ENCODE measurements around the gene CDK4. TPM values are rescaled to one million over a fixed set of nuclear protein-coding genes. Genes with fewer than 3 reads are reported as not detected.
A peak's percentile ranks its signal among the peaks of the same experiment; 100 is the strongest.

CDK4 gene
- total RNA-seq, 1 donor from 2014 or later = 140 TPM

DNA sequence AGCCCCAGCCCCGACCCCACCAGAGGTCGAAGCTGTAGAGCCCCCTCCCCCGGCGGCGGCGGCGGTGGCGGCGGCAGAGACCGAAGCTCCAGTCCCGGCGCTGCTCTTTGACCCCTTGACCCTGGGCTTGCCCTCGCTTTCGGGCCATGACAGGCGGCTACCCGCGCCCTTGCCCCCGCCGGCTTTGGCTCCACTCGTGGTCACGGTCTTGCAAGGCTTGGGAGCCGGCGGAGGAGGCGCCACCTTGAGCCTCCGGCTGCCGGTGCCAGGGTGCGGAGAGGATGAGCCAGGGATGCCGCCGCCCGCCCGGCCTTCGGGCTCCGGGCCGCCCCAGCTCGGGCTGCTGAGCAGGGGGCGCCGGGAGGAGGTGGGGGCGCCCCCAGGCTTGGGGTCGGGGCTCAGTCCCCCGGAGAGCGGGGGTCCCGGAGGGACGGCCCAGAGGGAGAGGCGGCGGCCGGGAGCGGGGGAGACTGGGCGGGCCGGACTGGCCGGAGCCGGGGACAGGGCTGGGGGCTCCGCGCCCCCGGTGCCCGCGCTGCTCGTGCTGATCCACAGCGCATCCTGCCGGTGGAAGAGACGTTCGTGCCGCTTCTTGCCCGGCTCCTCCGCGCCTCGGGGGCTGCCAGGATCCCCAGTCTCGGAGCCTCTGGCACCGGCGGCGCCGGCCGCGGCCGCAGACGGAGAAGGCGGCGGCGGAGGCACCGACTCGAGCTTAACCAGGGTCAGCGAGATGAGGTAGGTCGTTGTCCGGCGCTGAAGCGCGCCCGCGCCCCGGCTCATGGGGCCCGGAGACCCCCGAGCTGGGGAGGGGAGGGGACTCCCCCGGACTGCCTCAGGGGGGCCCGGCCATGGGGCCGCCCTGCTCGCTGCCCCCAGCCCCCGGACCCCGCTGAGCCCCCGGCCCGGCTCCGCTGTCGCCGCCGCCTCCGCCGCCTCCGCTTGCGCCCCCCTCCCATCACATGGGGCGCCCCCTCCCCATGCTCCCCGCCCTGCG, 14.3 kb downstream of the CDK4 start:
- Mint-ChIP-seq H3K27ac (ENCODE audit: unreplicated experiment) (no peak overlapping the region), H3K4me3 (ENCODE audit: unreplicated experiment) (no peak overlapping the region)
- peak; percentile 84 for DNase-seq (ENCODE audit: low spot score)

DNA sequence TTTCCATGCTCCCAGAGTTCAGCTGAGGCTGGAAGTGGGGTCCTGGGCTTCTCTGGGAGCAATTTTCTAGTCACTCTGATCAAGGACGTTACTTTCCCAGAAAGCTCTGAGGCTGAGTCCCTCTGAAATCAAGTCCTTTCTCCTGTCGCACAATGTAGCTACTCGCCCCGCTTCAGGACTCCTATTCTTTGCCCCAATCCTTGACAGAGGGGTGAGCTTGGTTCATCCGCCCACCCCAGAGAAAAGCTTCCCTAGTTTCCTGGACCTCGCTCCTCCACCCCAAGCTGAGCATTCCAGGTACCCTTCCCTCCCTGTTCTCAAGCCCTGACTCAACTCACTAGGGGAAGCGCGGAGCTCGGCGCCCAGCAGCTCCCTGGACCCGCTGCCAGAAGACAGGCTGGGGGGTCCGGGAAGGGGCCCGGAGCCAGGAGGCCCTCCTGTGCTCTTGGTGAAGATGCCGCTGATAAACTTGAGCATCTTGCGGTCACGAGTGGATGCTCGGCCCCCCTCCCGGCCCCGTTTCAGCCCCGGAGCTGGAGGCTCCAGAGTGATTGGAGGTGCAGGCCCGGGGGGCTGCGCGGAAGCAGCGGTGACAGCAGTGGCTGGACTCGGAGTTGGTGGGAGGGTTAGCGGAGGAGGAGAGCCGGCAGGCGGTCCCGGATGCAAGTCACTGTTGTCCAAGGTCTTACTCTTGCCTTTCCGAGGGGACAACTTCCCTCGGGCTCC, 15.2 kb downstream of the CDK4 start:
- Mint-ChIP-seq H3K27ac (ENCODE audit: unreplicated experiment) (no peak overlapping the region), H3K9me3 (ENCODE audit: low read depth) (no peaks in the 10 kb centered on the region), H3K4me1 (ENCODE audit: low read depth) (peaks cover 22% of the 10 kb centered on the region), H3K36me3 (ENCODE audit: low read depth) (no peaks in the 10 kb centered on the region), H3K4me3 (ENCODE audit: unreplicated experiment) (peak overlapping the region; percentile 65), H3K27me3 (ENCODE audit: low read depth) (peaks cover 46% of the 10 kb centered on the region)
- DNase-seq (ENCODE audit: low spot score) = peak; percentile 89
- TF ChIP-seq, protein P1, sequence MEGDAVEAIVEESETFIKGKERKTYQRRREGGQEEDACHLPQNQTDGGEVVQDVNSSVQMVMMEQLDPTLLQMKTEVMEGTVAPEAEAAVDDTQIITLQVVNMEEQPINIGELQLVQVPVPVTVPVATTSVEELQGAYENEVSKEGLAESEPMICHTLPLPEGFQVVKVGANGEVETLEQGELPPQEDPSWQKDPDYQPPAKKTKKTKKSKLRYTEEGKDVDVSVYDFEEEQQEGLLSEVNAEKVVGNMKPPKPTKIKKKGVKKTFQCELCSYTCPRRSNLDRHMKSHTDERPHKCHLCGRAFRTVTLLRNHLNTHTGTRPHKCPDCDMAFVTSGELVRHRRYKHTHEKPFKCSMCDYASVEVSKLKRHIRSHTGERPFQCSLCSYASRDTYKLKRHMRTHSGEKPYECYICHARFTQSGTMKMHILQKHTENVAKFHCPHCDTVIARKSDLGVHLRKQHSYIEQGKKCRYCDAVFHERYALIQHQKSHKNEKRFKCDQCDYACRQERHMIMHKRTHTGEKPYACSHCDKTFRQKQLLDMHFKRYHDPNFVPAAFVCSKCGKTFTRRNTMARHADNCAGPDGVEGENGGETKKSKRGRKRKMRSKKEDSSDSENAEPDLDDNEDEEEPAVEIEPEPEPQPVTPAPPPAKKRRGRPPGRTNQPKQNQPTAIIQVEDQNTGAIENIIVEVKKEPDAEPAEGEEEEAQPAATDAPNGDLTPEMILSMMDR (IDR thresholded peaks at IDR 0.05) = no peak

More for the DNA sequence above, 14.3 kb downstream of the CDK4 start:
- Mint-ChIP-seq H3K4me1 (ENCODE audit: low read depth) (peaks cover 22% of the 10 kb centered on the region), H3K36me3 (ENCODE audit: low read depth) (no peaks in the 10 kb centered on the region), H3K27me3 (ENCODE audit: low read depth) (peaks cover 43% of the 10 kb centered on the region), H3K9me3 (ENCODE audit: low read depth) (no peaks in the 10 kb centered on the region)
- TF ChIP-seq, protein P1 (IDR thresholded peaks at IDR 0.05) = peak; percentile 77

DNA sequence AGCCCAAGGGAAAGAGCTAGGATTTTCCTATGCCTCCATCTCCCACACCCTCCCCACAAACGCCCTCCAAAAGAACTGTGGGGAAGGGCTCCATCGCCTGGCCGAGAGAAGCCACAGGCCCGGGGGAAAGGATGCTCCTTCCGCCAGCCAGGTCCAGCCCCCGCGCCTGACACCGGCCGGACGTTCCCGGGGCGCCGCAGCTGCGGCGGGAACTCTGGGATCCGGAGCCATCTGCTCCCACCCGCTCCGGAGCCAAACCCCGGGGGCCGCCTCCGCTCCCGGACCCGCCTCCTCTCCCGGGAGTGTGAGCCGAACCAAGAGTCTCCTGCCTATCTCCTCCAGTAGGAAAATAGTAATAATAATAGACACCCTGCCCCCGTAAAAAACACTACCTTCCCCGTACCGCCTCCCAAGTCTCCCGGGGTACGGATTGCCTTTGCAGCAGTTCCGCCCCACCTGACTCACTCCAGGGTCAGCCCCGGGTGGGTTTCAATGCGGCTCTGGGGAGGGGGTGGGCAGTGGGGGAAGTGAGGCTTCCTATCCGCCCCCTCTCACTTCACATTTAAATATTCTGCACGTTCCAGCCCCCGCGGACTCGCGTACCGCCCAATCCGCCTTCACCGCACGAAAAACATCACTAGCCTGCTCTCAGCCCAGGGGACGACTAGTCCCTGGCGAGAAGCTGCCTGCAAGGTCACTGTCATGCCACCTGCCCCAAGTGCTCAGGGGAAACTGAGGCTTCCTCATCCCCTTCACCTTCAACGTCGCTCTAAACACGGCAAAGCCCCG, 16.0 kb downstream of the CDK4 start:
- H3K36me3 Mint-ChIP-seq (ENCODE audit: low read depth) = no peaks in the 10 kb centered on the region
- peaks cover 42% of the 10 kb centered on the region for H3K27me3 Mint-ChIP-seq (ENCODE audit: low read depth)
- TF ChIP-seq, protein P1 (IDR thresholded peaks at IDR 0.05) = peak; percentile 74
- DNase-seq (ENCODE audit: low spot score) = peak; percentile 83
- H3K4me3 Mint-ChIP-seq (ENCODE audit: unreplicated experiment) = peak overlapping the region; percentile 65
- H3K27ac Mint-ChIP-seq (ENCODE audit: unreplicated experiment) = peak overlapping the region; percentile 33
- H3K9me3 Mint-ChIP-seq (ENCODE audit: low read depth) = no peaks in the 10 kb centered on the region
- H3K4me1 Mint-ChIP-seq (ENCODE audit: low read depth) = peaks cover 22% of the 10 kb centered on the region

DNA sequence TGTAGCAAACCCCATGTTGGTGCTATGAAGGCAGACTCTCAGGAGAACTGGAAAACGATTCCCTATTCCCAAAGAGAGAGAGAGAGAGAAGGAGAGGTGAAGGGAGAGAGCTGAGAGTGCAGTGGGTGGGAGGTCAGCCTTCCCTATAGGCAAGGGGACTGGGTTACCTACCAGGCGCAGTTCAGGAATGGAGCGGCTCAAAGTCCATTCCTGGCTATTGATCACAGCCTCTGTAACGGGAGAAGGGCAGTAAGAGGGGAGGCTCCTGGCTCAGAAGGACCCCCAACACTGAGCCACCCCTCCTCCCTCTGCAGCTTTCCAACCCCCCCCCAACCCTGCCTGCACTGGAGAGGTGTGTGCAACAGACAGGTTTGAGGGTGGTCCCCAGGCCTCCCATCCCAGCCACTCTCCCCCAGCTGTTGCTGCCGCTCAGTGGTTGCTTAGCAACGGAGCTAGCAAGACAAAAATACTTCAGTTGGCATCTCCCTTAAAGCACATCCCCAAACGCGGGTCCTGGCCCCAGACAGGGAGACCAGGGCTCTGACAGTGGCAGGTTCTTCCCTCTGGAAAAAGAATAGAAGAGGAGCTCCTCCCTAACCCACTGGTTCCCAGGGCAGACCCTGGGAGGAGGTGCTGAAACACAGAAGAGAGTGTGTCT, 16.8 kb downstream of the CDK4 start:
- H3K27ac Mint-ChIP-seq (ENCODE audit: unreplicated experiment) = no peak overlapping the region
- TF ChIP-seq, protein P1 (IDR thresholded peaks at IDR 0.05) = no peak
- H3K4me1 Mint-ChIP-seq (ENCODE audit: low read depth) = peaks cover 22% of the 10 kb centered on the region
- peak overlapping the region; percentile 1 for H3K4me3 Mint-ChIP-seq (ENCODE audit: unreplicated experiment)
- no peaks in the 10 kb centered on the region for H3K9me3 Mint-ChIP-seq (ENCODE audit: low read depth)
- no peaks in the 10 kb centered on the region for H3K36me3 Mint-ChIP-seq (ENCODE audit: low read depth)
- peaks cover 36% of the 10 kb centered on the region for H3K27me3 Mint-ChIP-seq (ENCODE audit: low read depth)
- no peak for DNase-seq (ENCODE audit: low spot score)

Data from chondrocyte (in vitro differentiated cells).